IMR-90 (cell line): ENCODE results near the gene NDUFB3. TPM values are rescaled to one million over a fixed set of nuclear protein-coding genes. Genes with fewer than 3 reads are reported as not detected.

Experiments used
- ATAC-seq: fragments of 200-7000 bp; cut with Tn5 transposase; 2 replicates; pipeline ENCODE4 v1.9.1; 2020; ENCODE audit warnings: low read depth, mild to moderate bottlenecking, moderate library complexity
- BruUV-seq: library from RNA; stranded (reverse); fragments of 400-500 nt; replicated peaks from 2 replicates; lab custom pipeline; 2021; lab: Mats Ljungman, UMichigan
- CTCF ChIA-PET: fragments of 300-600 bp; formaldehyde crosslinking; extraction: SDS; loops from one replicate; lab custom pipeline; 2021; ENCODE audit warnings: antibody characterized with exemption; lab: Yijun Ruan, JAX
- POLR2A ChIA-PET: fragments of 300-600 bp; sonication (Branson Sonifier 250); formaldehyde crosslinking; loops from one replicate; lab custom pipeline; 2022; ENCODE audit warnings: antibody characterized with exemption; ENCODE audit not compliant: unreplicated experiment; lab: Charles Lee
- DNase-seq: peaks from one replicate; pipeline ENCODE4 v3.0.0; 2013
- H2AFZ ChIP-seq: replicated peaks from 2 replicates; pipeline ENCODE3; 2013; ENCODE audit warnings: low read length, mild to moderate bottlenecking; ENCODE audit not compliant: poor library complexity
- H2AK5ac ChIP-seq: 2 replicates; pipeline ENCODE4 v1.6.1; 2013; ENCODE audit warnings: low read depth, low read length, inconsistent platforms
- H2AK9ac ChIP-seq: replicated peaks from 2 replicates; pipeline ENCODE3; 2013; ENCODE audit warnings: mild to moderate bottlenecking, low read depth, low read length, moderate library complexity; ENCODE audit not compliant: poor library complexity
- H2BK120ac ChIP-seq: 2 replicates; pipeline ENCODE4 v1.6.1; 2013; ENCODE audit warnings: low read depth, low read length, inconsistent platforms
- H2BK15ac ChIP-seq: 3 replicates; pipeline ENCODE4 v1.6.1; 2013; ENCODE audit warnings: low read depth, low read length, inconsistent platforms
- H2BK20ac ChIP-seq: 2 replicates; pipeline ENCODE4 v1.6.1; 2013; ENCODE audit warnings: low read depth, mild to moderate bottlenecking, inconsistent platforms, low read length, moderate library complexity
- H2BK5ac ChIP-seq: 2 replicates; pipeline ENCODE4 v1.6.1; 2013; ENCODE audit warnings: mild to moderate bottlenecking, low read depth, low read length, inconsistent platforms; ENCODE audit not compliant: poor library complexity, severe bottlenecking
- H3K14ac ChIP-seq: replicated peaks from 2 replicates; pipeline ENCODE4 v1.6.1; 2013; ENCODE audit warnings: low read depth, low read length, inconsistent platforms
- H3K18ac ChIP-seq: 2 replicates; pipeline ENCODE4 v1.6.1; 2013; ENCODE audit warnings: low read depth, low read length, control low read depth
- H3K23ac ChIP-seq: 2 replicates; pipeline ENCODE4 v1.6.1; 2013; ENCODE audit warnings: low read depth, low read length, inconsistent platforms
- H3K27ac ChIP-seq: 2 replicates; pipeline ENCODE4 v1.5.1; 2013; ENCODE audit warnings: mild to moderate bottlenecking, control low read depth, low read length; ENCODE audit not compliant: insufficient read depth
- H3K27me3 ChIP-seq: 2 replicates; pipeline ENCODE4 v1.6.1; 2013; ENCODE audit warnings: low read length; ENCODE audit not compliant: control insufficient read depth, insufficient read depth
- H3K36me3 ChIP-seq: 2 replicates; pipeline ENCODE4 v1.6.1; 2013; ENCODE audit warnings: low read length, mixed read lengths; ENCODE audit not compliant: control insufficient read depth, insufficient read depth
- H3K4ac ChIP-seq: 2 replicates; pipeline ENCODE4 v1.6.1; 2013; ENCODE audit warnings: low read depth, low read length, inconsistent platforms
- H3K4me1 ChIP-seq: 2 replicates; pipeline ENCODE4 v1.6.1; 2013; ENCODE audit warnings: low read length, mixed read lengths; ENCODE audit not compliant: control insufficient read depth, insufficient read depth
- H3K4me2 ChIP-seq: 2 replicates; pipeline ENCODE4 v1.6.1; 2013; ENCODE audit warnings: low read depth, mild to moderate bottlenecking, control low read depth, low read length, moderate library complexity
- H3K4me3 ChIP-seq: 2 replicates; pipeline ENCODE4 v1.5.1; 2013; ENCODE audit warnings: low read depth, mild to moderate bottlenecking, control low read depth, low read length, moderate library complexity; ENCODE audit not compliant: insufficient read depth
- H3K56ac ChIP-seq: 2 replicates; pipeline ENCODE4 v1.6.1; 2013; ENCODE audit warnings: low read length, inconsistent platforms; ENCODE audit not compliant: insufficient read depth; ENCODE audit errors: extremely low read depth
- H3K79me1 ChIP-seq, 2 experiments: 2 replicates each; pipeline ENCODE4 v1.6.1; 2013; ENCODE audit warnings: low read length in 2 of 2, inconsistent platforms in 1 of 2, low read depth in 1 of 2
- H3K9ac ChIP-seq: 2 replicates; pipeline ENCODE4 v1.6.1; 2013; ENCODE audit warnings: low read depth, low read length, control low read depth
- H3K9me1 ChIP-seq: 2 replicates; pipeline ENCODE4 v1.6.1; 2013; ENCODE audit warnings: low read length, inconsistent platforms; ENCODE audit not compliant: insufficient read depth
- H3K9me3 ChIP-seq: 2 replicates; pipeline ENCODE4 v1.6.1; 2013; ENCODE audit warnings: low read length; ENCODE audit not compliant: control insufficient read depth, insufficient read depth
- H4K20me1 ChIP-seq: 2 replicates; pipeline ENCODE4 v1.6.1; 2013; ENCODE audit warnings: low read length, inconsistent platforms; ENCODE audit not compliant: insufficient read depth
- H4K5ac ChIP-seq: 2 replicates; pipeline ENCODE4 v1.6.1; 2013; ENCODE audit warnings: mild to moderate bottlenecking, low read depth, low read length, control low read depth
- H4K8ac ChIP-seq, 2 experiments: 2 replicates each; pipeline ENCODE4 v1.6.1; 2013; ENCODE audit warnings: low read depth in 2 of 2, low read length in 2 of 2, control low read depth in 1 of 2, inconsistent platforms in 1 of 2
- H4K91ac ChIP-seq: 2 replicates; pipeline ENCODE4 v1.6.1; 2013; ENCODE audit warnings: low read depth, low read length, inconsistent platforms; ENCODE audit not compliant: insufficient read depth
- BHLHE40 ChIP-seq: fragments of 150-350 bp; IDR thresholded peaks from 2 replicates; pipeline ENCODE4 v1.6.1; 2016; ENCODE audit warnings: mild to moderate bottlenecking, low read depth, low read length
- CEBPB ChIP-seq: IDR thresholded peaks from 2 replicates; pipeline ENCODE4 v1.6.1; 2012; ENCODE audit warnings: low read depth, low read length, improper control_type of control experiment
- CHD1 ChIP-seq: IDR thresholded peaks from 2 replicates; pipeline ENCODE4 v1.6.1; 2012; ENCODE audit warnings: low read depth, low read length, improper control_type of control experiment
- FOS ChIP-seq: fragments of 150-350 bp; IDR thresholded peaks from 2 replicates; pipeline ENCODE4 v1.6.1; 2016; ENCODE audit warnings: low read depth, low read length
- MAZ ChIP-seq: IDR thresholded peaks from 2 replicates; pipeline ENCODE4 v1.6.1; 2012; ENCODE audit warnings: low read depth, mild to moderate bottlenecking, low read length, improper control_type of control experiment, moderate library complexity, borderline replicate concordance
- MXI1 ChIP-seq: IDR thresholded peaks from 2 replicates; pipeline ENCODE4 v1.6.1; 2012; ENCODE audit warnings: low read depth, mild to moderate bottlenecking, low read length, moderate library complexity, borderline replicate concordance
- NFE2L2 ChIP-seq: fragments of 150-350 bp; IDR thresholded peaks from 2 replicates; pipeline ENCODE4 v1.6.1; 2016; ENCODE audit warnings: low read depth, mild to moderate bottlenecking, low read length
- RAD21 ChIP-seq: IDR thresholded peaks from 2 replicates; pipeline ENCODE4 v1.6.1; 2012; ENCODE audit warnings: low read length, improper control_type of control experiment
- RCOR1 ChIP-seq: IDR thresholded peaks from 2 replicates; pipeline ENCODE4 v1.6.1; 2012; ENCODE audit warnings: mild to moderate bottlenecking, low read length, improper control_type of control experiment; ENCODE audit not compliant: insufficient replicate concordance
- WGBS, 2 experiments: methylation state at CpG; one replicate each; pipeline versions ENCODE4 v1.1.5 to v1.1.7; 2013; ENCODE audit warnings: missing lambda C conversion rate in 2 of 2; ENCODE audit not compliant: insufficient read length in 1 of 2; ENCODE audit errors: extremely low coverage in 2 of 2; 5-methylcytosine and 5-hydroxymethylcytosine counted together
- dilution Hi-C: fragments of 300-500 bp; cut with HindIII; formaldehyde crosslinking; loops from one replicate; pipeline ENCODE4 v1.14.3; 2018; ENCODE audit warnings: low sequenced_read_pairs; ENCODE audit not compliant: unreplicated experiment
- in situ Hi-C: fragments of 300-500 bp; cut with MboI; formaldehyde crosslinking; loops from 3 replicates; pipeline ENCODE4 v1.14.3; 2019; ENCODE audit warnings: low sequenced_read_pairs, inconsistent platforms, mixed read lengths
- intact Hi-C: fragments of 100-400 bp; cut with micrococcal nuclease; formaldehyde crosslinking; loops from 2 replicates; pipeline ENCODE4 v1.10.0; 2022
- polyA plus RNA-seq, 3 experiments: library from polyadenylated mRNA; depleted of rRNA; stranded (reverse); fragments of >200 nt; gene quantifications; 2 replicates each; pipeline ENCODE4 v1.2.3, GENCODE V29; 2012; ENCODE audit warnings: low replicate concordance in 1 of 3
- total RNA-seq: library from RNA; depleted of rRNA; stranded (reverse); fragments of >200 nt; gene quantifications from 2 replicates; pipeline ENCODE4 v1.2.3, GENCODE V29; 2012
- TF ChIP-seq, protein P1 (sequence below): fragments of 150-350 bp; IDR thresholded peaks from 2 replicates; pipeline ENCODE4 v1.6.1; 2016; ENCODE audit warnings: low read depth, mild to moderate bottlenecking, low read length, moderate library complexity, borderline replicate concordance
- TF ChIP-seq, protein P2 (sequence below): fragments of 150-350 bp; IDR thresholded peaks from 2 replicates; pipeline ENCODE4 v1.6.1; 2017; ENCODE audit warnings: mild to moderate bottlenecking, antibody characterized with exemption, low read length, low read depth

The NDUFB3 gene
- total and polyA plus RNA-seq, 2 of the 4 experiments (the other 2 are of a cell fraction) = 41.0 to 98.7 TPM

DNA sequence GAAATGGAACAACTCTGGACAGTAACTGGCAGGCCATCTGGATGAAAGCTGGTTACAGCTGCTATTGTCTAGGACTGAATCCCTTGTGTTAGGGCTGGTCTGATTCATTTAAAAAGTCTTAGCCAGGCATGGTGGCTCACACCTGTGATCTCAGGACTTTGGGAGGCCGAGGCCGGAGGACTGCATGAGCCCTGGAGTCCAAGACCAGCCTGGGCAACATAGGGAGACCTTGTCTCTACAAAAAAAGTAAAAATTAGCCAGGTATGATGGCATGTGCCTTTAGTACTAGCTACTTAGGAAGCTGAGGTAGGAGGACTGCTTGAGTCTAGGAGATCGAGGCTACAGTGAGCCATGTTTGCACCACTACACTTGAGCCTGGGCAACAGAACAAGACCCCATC, 28.7 kb downstream of the NDUFB3 start:
- POLR2A ChIA-PET = no interaction called here
- dilution Hi-C loops = no loop called here
- CTCF ChIA-PET = no interaction called here
- DNase-seq (no peak), ATAC-seq (no peak)
- Histone ChIP-seq H4K20me1 (no peaks in the 10 kb centered on the region), H3K36me3 (no peaks in the 10 kb centered on the region), H3K9me3 (no peaks in the 10 kb centered on the region), H3K27me3 (no peaks in the 10 kb centered on the region), H3K9me1 (no peaks in the 10 kb centered on the region), H3K56ac (no peak overlapping the region), H3K27ac (no peak overlapping the region), H4K5ac (no peak overlapping the region), H3K4me1 (no peaks in the 10 kb centered on the region), H4K8ac (no peak overlapping the region), H3K4ac (no peak overlapping the region), H2AK9ac (no peak overlapping the region), H2BK120ac (no peak overlapping the region), H3K4me2 (no peak overlapping the region), H2AFZ (no peak overlapping the region), H3K9ac (no peak overlapping the region), H2AK5ac (no peak overlapping the region), H3K14ac (no peak overlapping the region), H3K18ac (no peak overlapping the region), H3K23ac (no peak overlapping the region), H4K91ac (no peak overlapping the region), H3K79me1 (no peaks in the 10 kb centered on the region), H2BK5ac (no peak overlapping the region), H2BK20ac (no peak overlapping the region), H3K4me3 (no peak overlapping the region), H2BK15ac (no peak overlapping the region)
- no TSS peak for BruUV-seq
- intact Hi-C loops = no loop called here
- 100% methylated on average over 2 of the region's 3 CpGs; no CpG with 5 or more reads in 1 of the 2 experiments for WGBS, 2 experiments
- in situ Hi-C loops = no loop called here
- no peak for TF ChIP-seq BHLHE40
- no peak for TF ChIP-seq FOS
- TF ChIP-seq MXI1 = no peak
- no peak for TF ChIP-seq CHD1
- no peak for TF ChIP-seq RAD21
- TF ChIP-seq, protein P1, sequence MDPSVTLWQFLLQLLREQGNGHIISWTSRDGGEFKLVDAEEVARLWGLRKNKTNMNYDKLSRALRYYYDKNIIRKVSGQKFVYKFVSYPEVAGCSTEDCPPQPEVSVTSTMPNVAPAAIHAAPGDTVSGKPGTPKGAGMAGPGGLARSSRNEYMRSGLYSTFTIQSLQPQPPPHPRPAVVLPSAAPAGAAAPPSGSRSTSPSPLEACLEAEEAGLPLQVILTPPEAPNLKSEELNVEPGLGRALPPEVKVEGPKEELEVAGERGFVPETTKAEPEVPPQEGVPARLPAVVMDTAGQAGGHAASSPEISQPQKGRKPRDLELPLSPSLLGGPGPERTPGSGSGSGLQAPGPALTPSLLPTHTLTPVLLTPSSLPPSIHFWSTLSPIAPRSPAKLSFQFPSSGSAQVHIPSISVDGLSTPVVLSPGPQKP = no peak
- TF ChIP-seq CEBPB = no peak
- TF ChIP-seq RCOR1 = no peak
- TF ChIP-seq, protein P2, sequence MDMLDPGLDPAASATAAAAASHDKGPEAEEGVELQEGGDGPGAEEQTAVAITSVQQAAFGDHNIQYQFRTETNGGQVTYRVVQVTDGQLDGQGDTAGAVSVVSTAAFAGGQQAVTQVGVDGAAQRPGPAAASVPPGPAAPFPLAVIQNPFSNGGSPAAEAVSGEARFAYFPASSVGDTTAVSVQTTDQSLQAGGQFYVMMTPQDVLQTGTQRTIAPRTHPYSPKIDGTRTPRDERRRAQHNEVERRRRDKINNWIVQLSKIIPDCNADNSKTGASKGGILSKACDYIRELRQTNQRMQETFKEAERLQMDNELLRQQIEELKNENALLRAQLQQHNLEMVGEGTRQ = no peak
- no peak for TF ChIP-seq MAZ
- no peak for TF ChIP-seq NFE2L2
